Amniotic epithelial cell (primary cell): Measurements from ENCODE around the gene SPATA24.
A peak's percentile ranks its signal among the peaks of the same experiment; 100 is the strongest.
"Not testable (repeated sequence)": the region's sequence is repeated elsewhere in the genome, so short reads cannot be mapped to it uniquely, and the experiment has no call there.

Experiments used
- DNase-seq: peaks from one replicate; pipeline ENCODE4 v3.0.0-alpha.2; 2010; ENCODE audit warnings: low read depth

Gene SPATA24

DNA sequence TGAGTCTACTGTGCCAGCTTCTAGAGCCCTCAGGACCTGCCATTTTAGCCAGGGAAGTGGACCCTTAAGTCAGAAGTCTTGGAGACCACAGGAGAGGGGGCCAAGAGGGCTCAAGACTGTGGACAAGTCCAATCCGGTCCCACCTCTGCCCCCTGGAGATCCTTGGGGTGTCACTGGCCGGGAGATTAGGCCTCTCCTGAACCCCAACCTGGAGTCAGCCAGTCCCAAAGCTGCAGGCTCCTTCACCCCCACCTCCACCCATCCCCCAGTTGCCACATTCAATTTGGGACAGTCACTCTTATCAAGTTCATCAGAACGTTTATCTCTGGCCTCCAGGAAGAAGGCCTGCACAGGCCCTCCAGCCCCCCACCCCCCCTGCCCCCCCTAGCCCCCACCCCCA, 21.1 kb downstream of the SPATA24 start:
- no peak for DNase-seq

- no peak for DNase-seq
Observed at GRCh38 chr5:139381837-139382761, 21.8 kb downstream of the SPATA24 start.

GRCh38 chr5:139379626-139380449, 24.1 kb downstream of the SPATA24 start:
- no peak for DNase-seq

DNA sequence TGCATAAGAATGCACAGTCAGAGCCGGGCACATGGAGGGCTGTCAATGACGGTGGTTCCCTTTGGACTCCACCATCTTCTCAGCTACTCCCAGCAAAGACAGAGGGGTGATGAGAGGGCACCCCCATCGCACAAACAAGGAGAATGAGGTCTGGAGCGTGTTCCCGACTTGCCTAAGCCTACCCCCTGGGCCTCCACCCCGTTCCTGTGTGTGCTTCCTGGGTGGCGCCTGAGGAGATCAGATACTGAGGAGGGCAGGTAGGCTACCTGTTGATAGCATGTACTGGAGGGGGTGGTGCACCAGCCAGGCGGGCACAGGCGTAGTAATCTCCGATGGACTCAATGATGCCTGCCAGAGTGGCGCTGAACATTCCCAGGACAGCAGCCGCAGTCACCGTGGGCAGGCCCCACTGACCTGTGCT, 24.9 kb downstream of the SPATA24 start:
- no peak for DNase-seq

DNA sequence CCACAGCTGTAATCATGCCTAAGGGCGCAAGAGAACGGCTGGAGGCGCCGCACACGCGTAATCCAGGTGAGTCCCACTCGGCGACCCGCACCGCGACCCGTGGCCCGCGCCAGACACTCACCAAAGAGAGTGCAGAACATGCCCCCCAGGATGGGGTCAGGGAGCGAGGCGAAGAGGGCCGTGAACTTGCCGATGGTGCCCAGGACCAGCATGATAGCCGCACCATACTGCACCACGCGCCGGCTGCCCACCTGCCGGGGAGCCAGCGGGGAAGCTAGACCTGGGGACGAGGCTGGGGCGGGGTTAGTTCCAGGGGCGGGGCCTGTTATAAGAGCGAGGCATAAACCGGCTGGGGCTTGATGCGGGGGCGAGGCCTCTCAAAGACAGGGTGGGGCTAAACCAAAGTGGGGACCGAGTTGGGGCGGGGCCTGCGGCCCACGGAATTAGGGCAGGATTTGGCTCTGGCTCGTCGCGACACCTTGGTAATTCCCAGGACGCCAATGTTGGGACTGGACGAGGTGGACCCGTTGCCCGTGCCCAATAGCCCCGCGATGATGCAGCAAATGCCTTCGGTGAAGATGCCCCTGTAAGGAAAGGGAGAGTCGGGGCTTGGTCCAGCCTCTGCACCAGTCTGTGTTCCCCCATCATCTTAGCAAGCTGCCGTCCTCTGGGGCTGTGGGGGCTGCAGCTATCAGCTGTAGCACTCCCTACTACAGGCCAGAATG, 25.6 kb downstream of the SPATA24 start:
- no peak for DNase-seq

- no peak for DNase-seq
Observed at GRCh38 chr5:139377226-139377625, 26.7 kb downstream of the SPATA24 start.

GRCh38 chr5:139376364-139376763, 27.5 kb downstream of the SPATA24 start:
- DNase-seq, result no peak

GRCh38 chr5:139374909-139375308, 29.0 kb downstream of the SPATA24 start:
- DNase-seq, result no peak

GRCh38 chr5:139371482-139372435, 32.1 kb downstream of the SPATA24 start:
- peak; percentile 53 for DNase-seq

GRCh38 chr5:139369181-139369580, 34.7 kb downstream of the SPATA24 start:
- DNase-seq, result no peak

GRCh38 chr5:139368613-139369012, 35.3 kb downstream of the SPATA24 start:
- DNase-seq, result peak; percentile 13

GRCh38 chr5:139364466-139364865, 39.4 kb downstream of the SPATA24 start:
- DNase-seq, result peak; percentile 65

DNA sequence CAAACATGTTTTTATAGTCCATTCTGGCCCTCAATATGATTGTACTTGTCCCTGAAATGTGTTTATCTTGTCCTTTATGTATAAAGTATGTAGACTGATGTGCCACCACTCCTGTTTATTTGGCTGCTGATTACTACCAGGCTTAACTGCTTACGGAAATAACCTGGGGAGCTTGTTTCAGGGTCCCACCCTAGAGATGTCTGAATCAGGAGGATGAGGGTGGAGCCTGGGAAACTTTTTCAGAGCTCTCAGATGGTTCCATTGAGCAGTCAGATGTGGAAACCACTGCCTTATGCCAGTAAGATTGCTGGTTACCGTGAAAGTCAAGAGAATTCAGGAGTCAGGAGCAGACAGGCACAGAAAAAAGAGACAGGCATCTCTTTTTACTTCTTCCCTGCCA, 40.0 kb downstream of the SPATA24 start:
- peak; percentile 30 for DNase-seq

DNA sequence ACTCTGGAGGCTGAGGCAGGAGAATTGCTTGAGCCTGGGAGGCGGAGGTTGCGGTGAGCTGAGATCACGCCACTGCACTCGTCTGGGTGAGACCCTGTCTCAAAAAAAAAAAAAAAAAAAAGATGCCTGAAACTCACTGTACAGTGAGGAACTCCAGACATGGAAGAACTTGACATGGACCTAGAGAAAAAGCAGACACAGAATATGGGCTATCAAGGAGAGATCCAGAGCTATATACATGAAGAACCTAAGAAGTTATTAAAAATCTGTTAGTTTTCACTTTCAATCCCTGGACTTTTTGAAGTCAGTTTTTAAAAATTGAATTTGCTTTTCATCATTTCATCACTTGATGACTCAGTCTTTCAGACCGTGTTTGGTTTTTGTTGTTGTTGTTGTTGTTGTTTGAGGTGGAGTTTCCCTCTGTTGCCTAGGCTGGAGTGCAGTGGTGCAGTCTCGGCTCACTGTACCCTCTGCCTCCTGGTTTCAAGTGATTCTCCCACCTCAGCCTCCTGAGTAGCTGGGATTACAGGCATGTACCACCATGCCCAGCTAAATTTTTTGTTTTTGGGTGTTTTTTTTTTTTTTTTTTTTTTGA, 42.0 kb downstream of the SPATA24 start:
- peak; percentile 20 for DNase-seq

DNA sequence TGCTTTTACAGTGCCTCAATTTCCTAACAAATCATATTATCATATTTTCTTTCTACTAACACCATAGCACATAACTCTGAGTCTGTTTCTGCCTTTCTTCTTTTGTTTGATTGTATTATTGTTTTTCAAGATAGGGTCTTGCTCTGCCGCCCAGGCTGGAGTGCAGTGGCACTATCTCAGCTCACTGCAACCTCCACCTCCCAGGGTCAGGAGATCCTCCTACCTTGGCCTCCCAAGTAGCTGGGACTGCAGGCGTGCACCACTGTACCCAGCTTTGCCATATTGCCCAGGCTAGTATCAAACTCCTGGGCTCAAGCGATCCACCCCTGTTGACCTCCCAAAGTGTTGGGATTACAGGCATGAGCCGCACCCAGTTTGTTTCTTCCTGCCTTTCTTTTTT, 43.5 kb downstream of the SPATA24 start:
- DNase-seq, result no peak

- DNase-seq, result peak; percentile 51
Observed at GRCh38 chr5:139358064-139358463, 45.8 kb downstream of the SPATA24 start.

- not testable (repeated sequence) for DNase-seq
Observed at GRCh38 chr5:139355900-139356299, 48.0 kb downstream of the SPATA24 start.

DNA sequence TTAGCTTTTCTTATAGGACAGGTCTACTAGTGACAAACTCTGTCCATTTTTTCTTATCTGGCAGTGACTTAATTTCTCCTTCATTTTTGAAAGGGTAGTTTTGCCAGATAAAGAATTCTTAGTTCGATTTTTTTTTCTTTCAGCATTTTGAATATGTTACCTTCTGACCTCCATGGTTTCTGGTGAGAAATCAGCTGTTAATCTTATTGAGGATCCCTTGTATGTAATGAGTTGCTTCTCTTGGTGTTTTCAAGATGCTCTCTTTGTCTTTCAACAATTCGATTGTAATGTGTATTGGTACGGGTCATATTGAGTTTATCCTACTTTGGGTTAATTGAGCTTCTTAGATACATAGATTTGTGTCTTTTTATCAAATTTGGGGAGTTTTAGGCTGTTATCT, 49.7 kb downstream of the SPATA24 start:
- no peak for DNase-seq

DNA sequence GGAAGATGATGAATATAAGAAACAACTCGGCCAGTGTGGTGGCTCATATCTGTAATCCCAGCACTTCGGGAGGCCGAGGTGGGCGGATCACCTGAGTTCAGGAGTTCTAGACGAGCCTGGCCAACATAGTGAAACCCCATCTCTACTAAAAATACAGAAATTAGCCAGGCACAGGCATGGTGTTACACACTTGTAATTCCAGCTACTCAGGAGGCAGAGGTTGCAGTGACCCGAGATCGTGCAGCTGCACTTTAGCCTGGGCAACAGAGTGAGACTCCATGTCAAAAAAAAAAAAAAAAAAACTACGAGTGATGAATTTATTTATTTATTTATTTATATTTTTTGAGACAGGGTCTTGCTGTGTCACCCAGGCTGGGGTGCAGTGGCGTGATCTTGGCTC, 56.0 kb downstream of the SPATA24 start:
- DNase-seq, result not testable (repeated sequence)
